SU-DHL-6 (cell line): ENCODE measurements around the gene RNF167.

Experiments
- CTCF ChIP-seq: fragments of 200-600 bp; sonication (generic); IDR thresholded peaks from one replicate; pipeline ENCODE4 v1.5.1; 2017; ENCODE audit warnings: antibody characterized with exemption, mild to moderate bottlenecking, low read length, moderate library complexity; ENCODE audit not compliant: insufficient read depth, poor library complexity, severe bottlenecking
- EZH2phosphoT487 ChIP-seq: fragments of 200-600 bp; sonication (generic), shearing (Covaris generic); conservative IDR thresholded peaks from 2 replicates; pipeline ENCODE4 v1.6.1; 2018; ENCODE audit warnings: mild to moderate bottlenecking, antibody characterized with exemption, low read length, moderate library complexity, mixed read lengths

- TF ChIP-seq CTCF (no peak), EZH2phosphoT487 (no peak)
Observed at GRCh38 chr17:4892499-4893221, 47.4 kb upstream of the RNF167 start.
